Gastroesophageal sphincter (tissue), 4 donors: Measurements from ENCODE around the gene TBC1D10B. TPM values are rescaled to one million over a fixed set of nuclear protein-coding genes. Genes with fewer than 3 reads are reported as not detected.

Experiments used
- ATAC-seq: fragments of 150-250 bp; one replicate; pipeline ENCODE4 v1.9.1; 2016; ENCODE audit warnings: mild to moderate bottlenecking, moderate library complexity
- H3K27ac ChIP-seq, 4 donors: fragments of 200-600 bp; sonication (generic) in 3 of 4; 1 replicate in 3 of 4; 2 replicates in 1 of 4; pipeline ENCODE4 v1.5.1; 2016 to 2019
- H3K27me3 ChIP-seq: fragments of 200-600 bp; sonication (generic); one replicate; pipeline ENCODE4 v1.5.1; 2019
- H3K36me3 ChIP-seq, 2 donors: fragments of 200-600 bp; sonication (generic); one replicate each; pipeline ENCODE4 v1.5.1; 2019; ENCODE audit warnings: control low read depth in 1 of 2
- H3K4me1 ChIP-seq, 3 donors: fragments of 200-600 bp; sonication (generic); 1 replicate in 2 of 3; 2 replicates in 1 of 3; pipeline ENCODE4 v1.5.1; 2016 to 2019; ENCODE audit warnings: control low read depth in 2 of 3
- H3K4me3 ChIP-seq, 2 donors: fragments of 200-600 bp; sonication (generic); one replicate each; pipeline ENCODE4 v1.5.1; 2019; ENCODE audit warnings: mild to moderate bottlenecking in 1 of 2, moderate library complexity in 1 of 2
- H3K9me3 ChIP-seq, 3 donors: fragments of 200-600 bp; sonication (generic); one replicate each; pipeline ENCODE4 v1.5.1; 2017 to 2019; ENCODE audit warnings: control low read depth in 2 of 3
- EP300 ChIP-seq: sonication (generic); formaldehyde crosslinking; IDR thresholded peaks from one replicate; pipeline ENCODE4 v1.6.1; 2017; ENCODE audit warnings: antibody characterized with exemption, mild to moderate bottlenecking
- POLR2A ChIP-seq, 2 donors: fragments of 450-650 bp; IDR thresholded peaks; one replicate each; pipeline ENCODE4 v1.6.1; 2017; ENCODE audit warnings: antibody characterized with exemption in 2 of 2, mild to moderate bottlenecking in 2 of 2, moderate library complexity in 1 of 2
- POLR2AphosphoS5 ChIP-seq: sonication (generic); formaldehyde crosslinking; IDR thresholded peaks from one replicate; pipeline ENCODE4 v1.6.1; 2017; ENCODE audit warnings: antibody characterized with exemption
- WGBS, 2 donors: methylation state at CpG; one replicate each; pipeline ENCODE4 v1.1.5; 2018; ENCODE audit warnings: low coverage in 1 of 2; 5-methylcytosine and 5-hydroxymethylcytosine counted together
- total RNA-seq, 4 donors: library from RNA; depleted of rRNA; stranded (reverse); fragments of >200 nt; gene quantifications; one replicate each; pipeline ENCODE4 v1.1.0, GENCODE V29; 2016
- TF ChIP-seq, protein P1 (sequence below), 4 experiments: fragments of 200-600 bp in 2 of 4; fragments of 450-650 bp in 2 of 4; sonication (generic) in 1 of 4; IDR thresholded peaks; one replicate each; pipeline ENCODE4 v1.5.1; 2017 to 2019; ENCODE audit warnings: antibody characterized with exemption in 4 of 4, mild to moderate bottlenecking in 2 of 4, moderate library complexity in 2 of 4

Gene TBC1D10B, protein sequence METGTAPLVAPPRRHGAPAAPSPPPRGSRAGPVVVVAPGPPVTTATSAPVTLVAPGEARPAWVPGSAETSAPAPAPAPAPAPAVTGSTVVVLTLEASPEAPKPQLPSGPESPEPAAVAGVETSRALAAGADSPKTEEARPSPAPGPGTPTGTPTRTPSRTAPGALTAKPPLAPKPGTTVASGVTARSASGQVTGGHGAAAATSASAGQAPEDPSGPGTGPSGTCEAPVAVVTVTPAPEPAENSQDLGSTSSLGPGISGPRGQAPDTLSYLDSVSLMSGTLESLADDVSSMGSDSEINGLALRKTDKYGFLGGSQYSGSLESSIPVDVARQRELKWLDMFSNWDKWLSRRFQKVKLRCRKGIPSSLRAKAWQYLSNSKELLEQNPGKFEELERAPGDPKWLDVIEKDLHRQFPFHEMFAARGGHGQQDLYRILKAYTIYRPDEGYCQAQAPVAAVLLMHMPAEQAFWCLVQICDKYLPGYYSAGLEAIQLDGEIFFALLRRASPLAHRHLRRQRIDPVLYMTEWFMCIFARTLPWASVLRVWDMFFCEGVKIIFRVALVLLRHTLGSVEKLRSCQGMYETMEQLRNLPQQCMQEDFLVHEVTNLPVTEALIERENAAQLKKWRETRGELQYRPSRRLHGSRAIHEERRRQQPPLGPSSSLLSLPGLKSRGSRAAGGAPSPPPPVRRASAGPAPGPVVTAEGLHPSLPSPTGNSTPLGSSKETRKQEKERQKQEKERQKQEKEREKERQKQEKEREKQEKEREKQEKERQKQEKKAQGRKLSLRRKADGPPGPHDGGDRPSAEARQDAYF
- 10 to 100 TPM; 17.1 to 40.9 (median 20.4) TPM for total RNA-seq

DNA sequence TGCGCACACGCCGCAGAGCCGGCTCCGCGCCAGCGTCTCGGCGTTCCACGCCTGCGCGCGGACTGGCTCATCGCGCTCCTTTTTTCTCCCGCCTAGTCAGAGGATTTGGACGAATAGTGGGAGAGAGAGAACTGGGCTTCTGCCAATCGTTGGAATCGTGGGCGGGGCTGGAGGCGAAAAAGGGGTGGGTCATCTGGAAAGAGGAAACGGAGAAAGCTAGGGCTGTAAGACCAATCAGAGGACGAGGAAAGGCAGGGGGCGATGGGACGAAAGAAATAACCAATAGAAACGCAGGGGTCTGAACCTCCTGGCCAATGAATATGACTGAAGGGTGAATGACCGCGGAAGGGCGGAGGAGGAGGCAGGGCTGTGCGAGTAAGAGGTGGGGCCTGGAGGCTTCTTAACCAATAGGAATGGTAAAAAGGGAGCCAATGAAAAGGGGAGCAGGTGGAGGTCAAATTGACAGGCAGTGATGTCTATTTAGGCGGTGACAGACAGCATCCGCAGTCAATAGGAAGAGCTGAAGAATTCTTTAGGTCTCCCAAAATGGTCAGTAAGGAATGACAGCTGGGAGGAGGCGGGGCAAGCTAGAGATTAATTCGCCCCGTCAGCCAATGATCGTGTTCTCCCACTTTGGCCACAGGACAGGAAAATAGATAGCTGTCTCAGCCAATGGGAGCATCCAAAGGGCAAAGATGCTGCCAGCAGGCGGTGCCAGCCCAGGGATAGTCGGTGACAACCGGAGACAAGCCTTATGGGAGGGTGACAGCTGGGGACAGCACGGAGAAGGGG lies at the start of gene TBC1D10B:
TSS of gene TBC1D10B (minus strand) at position 39 of the 792 bp plus-strand sequence. CDS start 311 bp downstream, outside the sequence.
- peak within 1 kb of the TSS; percentile 92 to 97 for H3K4me3 ChIP-seq
- H3K9me3 ChIP-seq = no peaks in the 10 kb centered on the region
- peak within 1 kb of the TSS; percentile 70 to 97 (median 92) for H3K27ac ChIP-seq
- peak; percentile 94 for ATAC-seq
- H3K36me3 ChIP-seq = peaks cover 0 to 8% of the 10 kb centered on the region in 2 donors
- H3K4me1 ChIP-seq = peaks cover 0 to 46% (median 21%) of the 10 kb centered on the region in 3 donors
- H3K27me3 ChIP-seq = no peaks in the 10 kb centered on the region
- TF ChIP-seq, protein P1, sequence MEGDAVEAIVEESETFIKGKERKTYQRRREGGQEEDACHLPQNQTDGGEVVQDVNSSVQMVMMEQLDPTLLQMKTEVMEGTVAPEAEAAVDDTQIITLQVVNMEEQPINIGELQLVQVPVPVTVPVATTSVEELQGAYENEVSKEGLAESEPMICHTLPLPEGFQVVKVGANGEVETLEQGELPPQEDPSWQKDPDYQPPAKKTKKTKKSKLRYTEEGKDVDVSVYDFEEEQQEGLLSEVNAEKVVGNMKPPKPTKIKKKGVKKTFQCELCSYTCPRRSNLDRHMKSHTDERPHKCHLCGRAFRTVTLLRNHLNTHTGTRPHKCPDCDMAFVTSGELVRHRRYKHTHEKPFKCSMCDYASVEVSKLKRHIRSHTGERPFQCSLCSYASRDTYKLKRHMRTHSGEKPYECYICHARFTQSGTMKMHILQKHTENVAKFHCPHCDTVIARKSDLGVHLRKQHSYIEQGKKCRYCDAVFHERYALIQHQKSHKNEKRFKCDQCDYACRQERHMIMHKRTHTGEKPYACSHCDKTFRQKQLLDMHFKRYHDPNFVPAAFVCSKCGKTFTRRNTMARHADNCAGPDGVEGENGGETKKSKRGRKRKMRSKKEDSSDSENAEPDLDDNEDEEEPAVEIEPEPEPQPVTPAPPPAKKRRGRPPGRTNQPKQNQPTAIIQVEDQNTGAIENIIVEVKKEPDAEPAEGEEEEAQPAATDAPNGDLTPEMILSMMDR (IDR thresholded peaks at IDR 0.05) = peak in 2 of 4 experiments; percentile 20 to 35
- TF ChIP-seq EP300 (no peak), POLR2AphosphoS5 (peak; percentile 53)
- 0 to 1% methylated on average over 11 to 16 of the region's 40 CpGs for WGBS, 2 donors

DNA sequence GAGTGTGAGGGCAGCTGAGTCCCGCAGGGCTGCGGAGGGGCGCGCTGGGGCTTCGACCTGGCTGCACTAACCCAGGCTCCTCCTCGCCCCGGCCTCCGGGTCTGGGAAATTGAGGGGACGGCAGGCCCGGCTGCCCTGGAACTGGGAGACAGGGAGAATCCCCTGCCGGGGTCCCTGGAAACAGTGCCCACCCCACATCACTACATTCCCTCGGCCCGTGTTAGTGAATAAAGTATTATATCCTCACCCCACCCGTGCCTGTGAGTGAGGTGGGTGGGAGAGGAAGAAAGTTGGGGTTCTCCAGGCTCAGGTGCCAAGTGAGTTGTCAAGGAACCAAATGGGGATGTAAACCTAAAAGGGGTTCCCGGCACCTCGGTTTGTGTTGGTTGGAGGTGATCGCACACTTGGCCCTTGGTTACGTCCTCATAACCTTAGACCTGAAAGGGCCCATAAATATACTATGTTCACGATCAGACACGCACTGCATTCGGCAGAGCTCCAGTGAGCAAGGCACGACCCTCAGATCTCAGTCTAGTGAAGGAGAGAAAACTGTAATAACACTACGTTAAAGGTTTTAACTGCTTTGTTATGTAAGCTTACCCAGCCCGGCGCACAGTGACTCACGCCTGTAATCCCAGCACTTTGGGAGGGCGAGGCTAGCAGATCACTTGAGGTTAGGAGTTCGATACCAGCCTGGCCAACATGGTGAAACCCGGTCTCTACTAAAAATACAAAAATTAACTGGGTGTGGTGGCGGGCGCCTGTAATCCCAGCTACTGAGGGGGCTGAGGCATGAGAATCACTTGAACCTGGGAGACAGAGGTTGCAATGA lies 48.3 kb upstream of the TBC1D10B start:
- no peaks in the 10 kb centered on the region for H3K9me3 ChIP-seq
- H3K36me3 ChIP-seq = peaks cover 0 to 39% of the 10 kb centered on the region in 2 donors
- no peak for ATAC-seq
- peak overlapping the region; percentile 24 to 69 for H3K4me3 ChIP-seq
- H3K27me3 ChIP-seq = no peaks in the 10 kb centered on the region
- no peak for TF ChIP-seq POLR2A (IDR thresholded peaks at IDR 0.05)
- TF ChIP-seq POLR2AphosphoS5 = no peak
- TF ChIP-seq, protein P1 (IDR thresholded peaks at IDR 0.05) = no peak
- TF ChIP-seq EP300 = no peak
- peaks cover 0 to 23% (median 3%) of the 10 kb centered on the region in 3 donors for H3K4me1 ChIP-seq
- WGBS, 2 donors = 60 to 85% methylated on average over 2 to 12 of the region's 31 CpGs
- peak overlapping the region; percentile 19 to 93 (median 88) for H3K27ac ChIP-seq

DNA sequence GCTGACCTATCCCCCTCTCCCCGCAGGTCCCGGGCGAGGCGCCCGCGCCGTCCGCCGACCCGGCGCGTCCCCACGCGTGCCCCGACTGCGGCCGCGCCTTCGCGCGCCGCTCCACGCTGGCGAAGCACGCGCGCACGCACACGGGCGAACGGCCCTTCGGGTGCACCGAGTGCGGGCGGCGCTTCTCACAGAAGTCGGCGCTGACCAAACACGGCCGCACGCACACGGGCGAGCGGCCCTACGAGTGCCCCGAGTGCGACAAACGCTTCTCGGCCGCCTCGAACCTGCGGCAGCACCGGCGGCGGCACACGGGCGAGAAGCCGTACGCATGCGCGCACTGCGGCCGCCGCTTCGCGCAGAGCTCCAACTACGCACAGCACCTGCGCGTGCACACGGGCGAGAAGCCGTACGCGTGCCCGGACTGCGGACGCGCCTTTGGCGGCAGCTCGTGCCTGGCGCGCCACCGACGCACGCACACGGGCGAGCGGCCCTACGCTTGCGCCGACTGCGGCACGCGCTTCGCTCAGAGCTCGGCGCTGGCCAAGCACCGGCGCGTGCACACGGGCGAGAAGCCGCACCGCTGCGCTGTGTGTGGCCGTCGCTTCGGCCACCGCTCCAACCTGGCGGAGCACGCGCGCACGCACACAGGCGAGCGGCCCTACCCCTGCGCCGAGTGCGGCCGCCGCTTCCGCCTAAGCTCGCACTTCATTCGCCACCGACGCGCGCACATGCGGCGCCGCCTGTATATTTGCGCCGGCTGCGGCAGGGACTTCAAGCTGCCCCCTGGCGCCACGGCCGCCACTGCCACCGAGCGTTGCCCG lies 47.4 kb upstream of the TBC1D10B start:
- H3K4me3 ChIP-seq = peak overlapping the region; percentile 24 to 69
- no CpG with 5 or more reads among the region's 140 CpGs for WGBS, 2 donors

More for the DNA sequence above, 47.4 kb upstream of the TBC1D10B start:
- peak; percentile 96 for ATAC-seq
- Histone ChIP-seq H3K36me3 (peaks cover 0 to 33% of the 10 kb centered on the region in 2 donors), H3K27me3 (no peaks in the 10 kb centered on the region), H3K27ac (peak overlapping the region; percentile 19 to 93 (median 88)), H3K9me3 (no peaks in the 10 kb centered on the region), H3K4me1 (peaks cover 0 to 23% (median 3%) of the 10 kb centered on the region in 3 donors)
- peak in 1 of 2 donors; percentile 33 for TF ChIP-seq POLR2A (IDR thresholded peaks at IDR 0.05)
- peak; percentile 64 for TF ChIP-seq POLR2AphosphoS5
- no peak for TF ChIP-seq EP300
- TF ChIP-seq, protein P1 (IDR thresholded peaks at IDR 0.05) = peak in 3 of 4 experiments; percentile 22 to 52 (median 26)
